AG09319 (cell line): ENCODE results near the gene ROBO1.
A peak's percentile ranks its signal among the peaks of the same experiment; 100 is the strongest.

Source experiments
- DNase-seq: peaks from one replicate; pipeline ENCODE4 v3.0.0-alpha.2; 2010; ENCODE audit warnings: low read depth; ENCODE audit errors: extremely low read depth
- TF ChIP-seq, protein P1 (sequence below): IDR thresholded peaks from 2 replicates; pipeline ENCODE4 v1.5.1; 2011; ENCODE audit warnings: low read depth, mild to moderate bottlenecking, inconsistent platforms, low read length, moderate library complexity

The ROBO1 gene

DNA sequence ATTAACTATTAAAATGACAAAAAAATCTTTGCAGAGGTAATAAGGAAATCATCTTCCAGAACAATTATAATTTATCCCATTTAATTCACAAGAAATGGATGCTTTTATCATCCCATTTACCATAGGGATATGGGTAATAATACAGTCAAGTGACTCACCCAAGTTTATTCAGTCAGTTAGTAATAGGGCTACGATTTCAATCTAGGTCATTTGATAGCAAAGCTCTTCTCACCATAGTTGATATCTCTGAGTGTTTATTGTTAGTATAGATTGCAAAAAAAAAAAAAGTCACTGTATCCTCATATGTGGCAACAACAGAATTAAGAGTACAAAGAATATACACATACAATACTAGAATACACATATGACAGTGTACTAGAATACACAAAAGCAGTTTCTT is 797.1 kb downstream of the ROBO1 start:
- no peak for DNase-seq

DNA sequence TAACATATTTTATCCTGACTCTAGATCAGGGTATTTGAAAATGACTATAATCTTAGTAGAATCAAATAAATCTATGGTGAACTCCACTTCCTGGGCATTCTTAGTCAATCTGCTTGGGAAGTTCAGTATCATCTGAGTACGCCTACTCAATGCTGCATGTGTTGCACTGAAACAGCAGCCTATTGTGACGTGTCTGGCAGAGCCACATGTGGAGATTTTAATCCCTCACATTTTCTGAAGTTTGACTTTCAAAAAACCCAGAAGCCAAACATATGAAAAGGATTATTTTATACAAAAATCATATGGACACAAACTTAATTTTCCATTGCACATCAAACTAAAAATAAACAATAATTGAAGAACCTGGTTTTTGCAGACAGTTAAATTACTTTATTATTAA is 798.3 kb downstream of the ROBO1 start:
- TF ChIP-seq, protein P1, sequence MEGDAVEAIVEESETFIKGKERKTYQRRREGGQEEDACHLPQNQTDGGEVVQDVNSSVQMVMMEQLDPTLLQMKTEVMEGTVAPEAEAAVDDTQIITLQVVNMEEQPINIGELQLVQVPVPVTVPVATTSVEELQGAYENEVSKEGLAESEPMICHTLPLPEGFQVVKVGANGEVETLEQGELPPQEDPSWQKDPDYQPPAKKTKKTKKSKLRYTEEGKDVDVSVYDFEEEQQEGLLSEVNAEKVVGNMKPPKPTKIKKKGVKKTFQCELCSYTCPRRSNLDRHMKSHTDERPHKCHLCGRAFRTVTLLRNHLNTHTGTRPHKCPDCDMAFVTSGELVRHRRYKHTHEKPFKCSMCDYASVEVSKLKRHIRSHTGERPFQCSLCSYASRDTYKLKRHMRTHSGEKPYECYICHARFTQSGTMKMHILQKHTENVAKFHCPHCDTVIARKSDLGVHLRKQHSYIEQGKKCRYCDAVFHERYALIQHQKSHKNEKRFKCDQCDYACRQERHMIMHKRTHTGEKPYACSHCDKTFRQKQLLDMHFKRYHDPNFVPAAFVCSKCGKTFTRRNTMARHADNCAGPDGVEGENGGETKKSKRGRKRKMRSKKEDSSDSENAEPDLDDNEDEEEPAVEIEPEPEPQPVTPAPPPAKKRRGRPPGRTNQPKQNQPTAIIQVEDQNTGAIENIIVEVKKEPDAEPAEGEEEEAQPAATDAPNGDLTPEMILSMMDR: no peak
- DNase-seq: no peak

More for the DNA sequence above, 797.1 kb downstream of the ROBO1 start:
- TF ChIP-seq, protein P1: no peak

DNA sequence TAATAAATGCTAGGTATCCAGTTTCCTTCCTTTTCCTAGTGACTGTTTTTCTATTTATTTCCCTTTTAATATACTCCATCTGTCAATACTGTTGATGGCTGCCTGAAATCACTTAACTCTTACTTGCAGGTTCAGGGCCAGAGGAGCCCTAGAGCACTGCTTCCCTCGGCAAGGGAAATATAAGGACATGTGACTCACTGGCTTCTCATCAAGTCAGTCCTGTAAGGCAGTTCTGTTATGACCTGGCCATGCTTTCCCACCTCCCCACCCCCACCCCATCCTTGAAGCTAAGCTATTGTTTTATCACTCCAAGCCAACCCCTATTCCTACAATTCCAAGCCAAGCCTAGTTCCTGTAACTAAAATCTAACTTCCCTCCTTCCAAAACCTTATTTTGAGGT is 800.7 kb downstream of the ROBO1 start:
- DNase-seq: no peak

DNA sequence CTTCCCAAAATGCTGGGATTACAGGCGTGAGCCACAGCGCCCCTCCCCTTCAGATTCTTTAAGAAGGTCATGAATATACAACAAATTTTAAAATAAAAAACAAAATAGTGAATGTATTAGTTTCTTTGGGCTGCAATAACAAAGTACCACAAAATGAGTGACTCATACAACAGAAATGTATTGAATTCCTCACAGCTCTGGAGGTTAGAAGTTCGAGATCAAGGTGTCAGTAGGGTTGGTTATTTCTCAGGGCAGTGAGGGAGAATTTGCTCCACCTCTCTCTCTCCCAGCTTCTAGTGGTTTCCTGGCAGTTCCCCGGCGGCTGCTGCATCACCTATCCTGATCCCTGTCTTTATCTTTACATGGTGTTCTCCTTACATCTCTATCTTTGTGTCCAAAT is 804.0 kb downstream of the ROBO1 start:
- TF ChIP-seq, protein P1: no peak
- no peak for DNase-seq

More for the DNA sequence above, 800.7 kb downstream of the ROBO1 start:
- TF ChIP-seq, protein P1: no peak

DNA sequence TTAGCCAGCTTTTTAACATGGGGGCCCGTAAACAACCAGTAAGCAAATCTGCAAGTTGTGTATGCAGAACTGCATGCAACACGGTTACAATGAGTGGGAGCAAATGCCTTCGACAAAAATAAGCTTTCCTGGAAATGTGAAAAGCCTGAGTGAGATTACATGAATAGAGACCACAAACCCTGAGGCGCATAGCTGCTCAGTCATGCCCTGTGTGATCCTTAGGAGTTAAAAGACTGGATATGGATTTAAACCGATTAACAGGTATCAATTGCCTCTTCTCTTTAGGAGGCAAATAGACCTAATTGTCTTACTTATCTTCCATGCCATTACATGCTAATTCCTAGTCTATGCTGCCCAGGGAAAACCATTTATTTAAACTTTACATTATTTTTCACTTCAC is 810.3 kb downstream of the ROBO1 start:
- TF ChIP-seq, protein P1: no peak
- DNase-seq: no peak

DNA sequence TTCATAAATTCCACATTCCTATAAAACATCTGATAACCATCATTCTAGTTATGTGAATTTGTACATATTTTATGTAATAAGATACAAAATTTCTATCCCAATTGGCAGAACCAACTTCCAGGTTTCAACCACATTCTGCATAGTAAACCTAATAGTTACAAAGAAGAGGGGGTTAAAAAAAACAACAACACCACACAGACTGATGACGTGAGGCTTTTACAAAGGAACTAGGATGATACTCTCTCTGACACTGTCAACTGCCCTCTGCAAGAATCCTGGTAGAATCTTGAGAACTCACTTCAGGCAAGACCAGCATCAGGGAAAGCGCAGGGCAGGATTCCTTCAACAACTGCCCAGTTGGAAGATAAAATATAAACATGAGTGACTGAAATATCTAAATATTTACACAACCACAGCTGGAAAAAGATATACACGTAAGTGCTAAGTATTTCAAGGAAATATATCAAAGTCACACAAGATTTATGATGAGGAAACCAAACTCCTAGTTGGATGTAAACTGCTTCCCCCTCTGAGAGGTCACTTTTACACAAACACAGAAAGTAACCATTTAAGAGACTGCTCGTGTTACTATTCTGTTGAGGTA is 816.4 kb downstream of the ROBO1 start:
- TF ChIP-seq, protein P1: no peak
- peak; percentile 29 for DNase-seq

DNA sequence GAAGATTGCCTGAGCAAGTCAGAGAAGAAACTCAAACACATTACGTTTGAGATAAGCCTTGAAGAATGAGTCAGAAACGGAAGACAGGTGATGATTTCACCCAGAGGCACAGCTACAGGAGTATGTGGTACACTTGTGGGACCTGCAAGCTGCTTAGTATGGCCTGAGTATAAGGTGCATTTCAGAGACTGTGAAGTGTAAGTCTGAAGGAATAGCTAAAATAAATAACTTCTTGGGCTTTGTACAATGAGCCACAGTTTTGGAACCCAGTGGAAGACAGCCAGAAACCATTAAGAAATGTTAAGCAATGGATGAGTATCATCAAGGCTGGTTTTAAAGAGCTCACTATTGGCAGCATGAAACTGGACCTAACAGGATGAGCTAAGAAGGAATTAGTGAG is 826.2 kb downstream of the ROBO1 start:
- TF ChIP-seq, protein P1: no peak
- peak; percentile 60 for DNase-seq
